ENCODE data around the gene PROB1. TPM values are rescaled to one million over a fixed set of nuclear protein-coding genes. Genes with fewer than 3 reads are reported as not detected.
"Not testable (repeated sequence)": the region's sequence is repeated elsewhere in the genome, so short reads cannot be mapped to it uniquely, and the experiment has no call there.

The PROB1 gene
- total RNA-seq, 4 donors from 2014 or later, result 26.8 to 81.4 (median 52.9) TPM

GRCh38 chr5:139410993-139411828 is 16.3 kb upstream of the PROB1 start:
- peak overlapping the region; percentile 63 to 80 (median 70) for H3K27ac ChIP-seq
- no peaks in the 10 kb centered on the region for H3K9me3 ChIP-seq
- intact Hi-C loops (cut with DNase I; ENCODE audit: low total_unique reads) (loop anchor here (10.0 kb wide), 1 partner anchor 274 kb away; no protein-coding TSS in a partner anchor), in situ Hi-C loops (cut with MboI; ENCODE audit: low sequenced_read_pairs in 4 of 4) (no loop called here)
- TF ChIP-seq CTCF (IDR thresholded peaks at IDR 0.05 in 4 of 5, conservative IDR thresholded peaks at IDR 0.05 in 1 of 5), result no peak
- TF ChIP-seq POLR2A (IDR thresholded peaks at IDR 0.05), result no peak
- H3K36me3 ChIP-seq, result no peaks in the 10 kb centered on the region
- ATAC-seq, result no peak
- DNase-seq, result no peak
- no peak overlapping the region for H3K4me3 ChIP-seq
- H3K4me1 ChIP-seq, result peaks cover 41 to 45% of the 10 kb centered on the region in 2 donors
- H3K27me3 ChIP-seq, result no peaks in the 10 kb centered on the region

- ATAC-seq, result peak in 1 of 2 donors; percentile 20
- Histone ChIP-seq H3K4me3 (no peak overlapping the region), H3K4me1 (peaks cover 32 to 36% of the 10 kb centered on the region in 2 donors), H3K36me3 (no peaks in the 10 kb centered on the region), H3K27me3 (no peaks in the 10 kb centered on the region), H3K27ac (peak overlapping the region; percentile 63 to 80 (median 70)), H3K9me3 (no peaks in the 10 kb centered on the region)
- peak in 1 of 2 donors; percentile 64 for DNase-seq
- in situ Hi-C loops (cut with MboI; ENCODE audit: low sequenced_read_pairs in 4 of 4) (no loop called here), intact Hi-C loops (cut with DNase I; ENCODE audit: low total_unique reads) (loop anchor here (10.0 kb wide), 1 partner anchor 274 kb away; no protein-coding TSS in a partner anchor)
- TF ChIP-seq CTCF (IDR thresholded peaks at IDR 0.05 in 4 of 5, conservative IDR thresholded peaks at IDR 0.05 in 1 of 5) (no peak), POLR2A (IDR thresholded peaks at IDR 0.05) (no peak)
These were observed 15.5 kb upstream of the PROB1 start for GRCh38 chr5:139410121-139410992.

GRCh38 chr5:139409116-139409515 is 14.2 kb upstream of the PROB1 start:
- H3K9me3 ChIP-seq; H3K36me3 ChIP-seq; in situ Hi-C loops (cut with MboI; ENCODE audit: low sequenced_read_pairs in 4 of 4); DNase-seq; H3K27me3 ChIP-seq; intact Hi-C loops (cut with DNase I; ENCODE audit: low total_unique reads); H3K4me3 ChIP-seq; ATAC-seq: not testable (repeated sequence)
- Histone ChIP-seq H3K4me1 (peaks cover 26 to 29% of the 10 kb centered on the region in 2 donors), H3K27ac (peak overlapping the region in 3 of 4 donors; percentile 22 to 80 (median 66))

GRCh38 chr5:139408191-139408590 is 13.3 kb upstream of the PROB1 start:
- no peaks in the 10 kb centered on the region for H3K9me3 ChIP-seq
- peaks cover 27 to 28% of the 10 kb centered on the region in 2 donors for H3K4me1 ChIP-seq
- H3K27me3 ChIP-seq, result no peaks in the 10 kb centered on the region
- H3K4me3 ChIP-seq, result no peak overlapping the region
- H3K36me3 ChIP-seq, result no peaks in the 10 kb centered on the region
- DNase-seq (no peak), ATAC-seq (no peak)
- H3K27ac ChIP-seq, result no peak overlapping the region
- TF ChIP-seq CTCF (IDR thresholded peaks at IDR 0.05 in 4 of 5, conservative IDR thresholded peaks at IDR 0.05 in 1 of 5) (no peak), POLR2A (IDR thresholded peaks at IDR 0.05) (no peak)
- intact Hi-C loops (cut with DNase I; ENCODE audit: low total_unique reads) (no loop called here), in situ Hi-C loops (cut with MboI; ENCODE audit: low sequenced_read_pairs in 4 of 4) (no loop called here)

GRCh38 chr5:139407517-139407916 is 12.6 kb upstream of the PROB1 start:
- DNase-seq, result no peak
- no peaks in the 10 kb centered on the region for H3K9me3 ChIP-seq
- in situ Hi-C loops (cut with MboI; ENCODE audit: low sequenced_read_pairs in 4 of 4) (no loop called here), intact Hi-C loops (cut with DNase I; ENCODE audit: low total_unique reads) (no loop called here)
- H3K4me1 ChIP-seq, result peaks cover 33 to 35% of the 10 kb centered on the region in 2 donors
- H3K27ac ChIP-seq, result no peak overlapping the region
- H3K4me3 ChIP-seq, result no peak overlapping the region
- no peaks in the 10 kb centered on the region for H3K36me3 ChIP-seq
- TF ChIP-seq CTCF (IDR thresholded peaks at IDR 0.05 in 4 of 5, conservative IDR thresholded peaks at IDR 0.05 in 1 of 5), result no peak
- no peak for TF ChIP-seq POLR2A (IDR thresholded peaks at IDR 0.05)
- ATAC-seq, result no peak
- H3K27me3 ChIP-seq, result no peaks in the 10 kb centered on the region

Data from gastrocnemius medialis (tissue), 4 donors.